Left ventricle myocardium inferior (tissue), 1 donor: Measurements from ENCODE around the gene KRTAP10-6. TPM values are rescaled to one million over a fixed set of nuclear protein-coding genes. Genes with fewer than 3 reads are reported as not detected.
"Not testable (repeated sequence)": the region's sequence is repeated elsewhere in the genome, so short reads cannot be mapped to it uniquely, and the experiment has no call there.

Experiments
- DNase-seq: peaks from one replicate; pipeline ENCODE4 v3.0.0-alpha.2; 2020
- H3K27ac ChIP-seq: fragments of 200-600 bp; replicated peaks from 2 replicates; pipeline ENCODE4 v1.8.0; 2021
- H3K27me3 ChIP-seq: fragments of 200-600 bp; 2 replicates; pipeline ENCODE4 v1.8.0; 2021; ENCODE audit warnings: low read depth
- H3K36me3 ChIP-seq: fragments of 200-600 bp; 2 replicates; pipeline ENCODE4 v1.8.0; 2021
- H3K4me1 ChIP-seq: fragments of 200-600 bp; 2 replicates; pipeline ENCODE4 v1.8.0; 2021
- H3K4me3 ChIP-seq: fragments of 200-600 bp; 2 replicates; pipeline ENCODE4 v1.8.0; 2021; ENCODE audit warnings: mild to moderate bottlenecking, moderate library complexity
- H3K9me3 ChIP-seq: fragments of 200-600 bp; replicated peaks from 2 replicates; pipeline ENCODE4 v1.8.0; 2021
- CTCF ChIP-seq: fragments of 200-600 bp; IDR thresholded peaks from 2 replicates; pipeline ENCODE4 v1.8.0; 2021; ENCODE audit warnings: antibody characterized with exemption, mild to moderate bottlenecking, borderline replicate concordance
- intact Hi-C: fragments of 100-400 bp; cut with micrococcal nuclease; formaldehyde crosslinking; loops from one replicate; pipeline ENCODE4 v1.11.0; 2022
- total RNA-seq: library from RNA; stranded (reverse); fragmentation: NEBNext Ultra II Directional; extraction: Animal tissue kit (Norgen Biotek cat#: 25700); gene quantifications from one replicate; pipeline ENCODE4 v1.2.1, GENCODE V29; 2021
- donor health status: DM: no; HTN: yes; CAD: no; lungs with severe emphysema.

KRTAP10-6 gene
- total RNA-seq, 1 donor from 2014 or later: not detected

DNA sequence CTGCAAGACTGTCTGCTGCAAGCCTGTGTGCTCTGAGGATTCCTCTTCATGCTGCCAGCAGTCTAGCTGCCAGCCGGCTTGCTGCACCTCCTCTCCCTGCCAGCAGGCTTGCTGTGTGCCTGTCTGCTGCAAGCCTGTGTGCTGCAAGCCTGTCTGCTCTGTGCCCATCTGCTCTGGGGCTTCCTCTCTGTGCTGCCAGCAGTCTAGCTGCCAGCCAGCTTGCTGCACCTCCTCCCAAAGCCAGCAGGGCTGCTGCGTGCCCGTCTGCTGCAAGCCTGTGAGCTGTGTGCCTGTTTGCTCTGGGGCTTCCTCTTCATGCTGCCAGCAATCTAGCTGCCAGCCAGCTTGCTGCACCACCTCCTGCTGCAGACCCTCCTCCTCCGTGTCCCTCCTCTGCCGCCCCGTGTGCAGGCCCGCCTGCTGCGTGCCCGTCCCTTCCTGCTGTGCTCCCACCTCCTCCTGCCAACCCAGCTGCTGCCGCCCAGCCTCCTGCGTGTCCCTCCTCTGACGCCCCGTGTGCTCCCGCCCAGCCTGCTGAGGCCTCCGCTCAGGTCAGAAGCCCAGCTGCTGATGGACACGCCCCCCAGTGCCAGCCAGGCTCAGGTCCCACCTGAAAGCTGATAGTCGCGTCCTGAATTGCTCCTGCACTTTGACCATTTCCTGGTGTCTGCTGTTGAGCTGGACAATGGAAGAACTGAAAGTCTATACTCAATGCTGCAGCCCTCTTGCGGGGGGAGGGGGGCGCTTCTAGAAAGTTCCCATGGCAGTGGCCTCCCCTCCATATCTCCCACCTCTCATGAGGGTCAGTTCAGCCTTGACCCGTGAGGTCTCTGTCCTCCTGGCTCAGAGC is 17.6 kb downstream of the KRTAP10-6 start:
- H3K4me1 ChIP-seq: no peaks in the 10 kb centered on the region
- H3K9me3 ChIP-seq: peaks cover 37% of the 10 kb centered on the region
- no peak overlapping the region for H3K27ac ChIP-seq
- DNase-seq: no peak
- peaks cover 18% of the 10 kb centered on the region for H3K27me3 ChIP-seq
- H3K36me3 ChIP-seq: no peaks in the 10 kb centered on the region
- no peak overlapping the region for H3K4me3 ChIP-seq
- intact Hi-C loops: no loop called here
- no peak for TF ChIP-seq CTCF

DNA sequence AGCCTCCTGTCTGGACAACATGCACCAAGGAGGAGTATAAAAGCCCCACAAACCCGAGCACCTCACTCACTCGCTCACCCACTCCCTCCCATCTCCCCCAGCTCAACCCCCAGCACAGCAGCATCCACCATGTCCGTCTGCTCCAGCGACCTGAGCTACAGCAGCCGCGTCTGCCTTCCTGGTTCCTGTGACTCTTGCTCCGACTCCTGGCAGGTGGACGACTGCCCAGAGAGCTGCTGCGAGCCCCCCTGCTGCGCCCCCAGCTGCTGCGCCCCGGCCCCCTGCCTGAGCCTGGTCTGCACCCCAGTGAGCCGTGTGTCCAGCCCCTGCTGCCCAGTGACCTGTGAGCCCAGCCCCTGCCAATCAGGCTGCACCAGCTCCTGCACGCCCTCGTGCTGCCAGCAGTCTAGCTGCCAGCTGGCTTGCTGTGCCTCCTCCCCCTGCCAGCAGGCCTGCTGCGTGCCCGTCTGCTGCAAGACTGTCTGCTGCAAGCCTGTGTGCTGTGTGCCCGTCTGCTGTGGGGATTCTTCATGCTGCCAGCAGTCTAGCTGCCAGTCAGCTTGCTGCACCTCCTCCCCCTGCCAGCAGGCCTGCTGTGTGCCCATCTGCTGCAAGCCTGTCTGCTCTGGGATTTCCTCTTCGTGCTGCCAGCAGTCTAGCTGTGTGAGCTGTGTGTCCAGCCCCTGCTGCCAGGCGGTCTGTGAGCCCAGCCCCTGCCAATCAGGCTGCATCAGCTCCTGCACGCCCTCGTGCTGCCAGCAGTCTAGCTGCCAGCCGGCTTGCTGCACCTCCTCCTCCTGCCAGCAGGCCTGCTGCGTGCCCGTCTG is 18.5 kb downstream of the KRTAP10-6 start, which contains the start of gene KRTAP10-4:
Gene KRTAP10-4, plus strand, starts transcription at position 100 of the 827 bp plus-strand sequence. Its CDS starts 30 bp downstream, at position 130.
- Histone ChIP-seq H3K27me3 (peaks cover 22% of the 10 kb centered on the region), H3K9me3 (peaks cover 37% of the 10 kb centered on the region)
- H3K27ac ChIP-seq, intact Hi-C loops, H3K4me3 ChIP-seq, DNase-seq, H3K4me1 ChIP-seq, H3K36me3 ChIP-seq: not testable (repeated sequence)

DNA sequence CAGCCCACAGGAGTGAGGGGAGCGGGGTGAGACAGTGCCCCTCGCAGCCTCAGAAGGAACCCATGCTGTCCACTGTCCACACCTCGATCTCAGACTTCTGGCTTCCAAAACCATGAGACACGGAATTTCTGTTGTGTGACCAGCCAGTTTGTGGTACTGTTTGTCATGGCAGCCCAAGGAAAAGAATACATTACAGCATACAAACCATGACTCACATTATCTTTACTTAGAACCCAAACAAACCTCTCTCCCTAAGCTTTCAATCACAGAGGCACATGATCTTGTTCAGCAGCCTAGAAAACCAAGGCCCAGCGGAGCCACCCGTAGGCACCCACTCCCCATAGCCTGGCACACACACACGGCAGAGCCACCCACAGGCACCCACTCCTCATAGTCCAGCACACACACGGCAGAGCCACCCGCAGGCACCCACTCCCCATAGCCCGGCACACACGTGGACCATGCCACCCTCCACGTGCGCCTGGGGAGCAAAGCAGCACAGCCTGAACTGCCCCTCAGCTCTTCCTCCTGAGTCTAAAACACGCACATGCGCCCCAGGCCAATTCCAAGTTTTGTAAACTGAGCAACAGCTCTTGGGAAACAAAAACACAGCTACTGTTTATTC is 19.2 kb downstream of the KRTAP10-6 start:
- intact Hi-C loops: no loop called here
- peaks cover 37% of the 10 kb centered on the region for H3K9me3 ChIP-seq
- TF ChIP-seq CTCF: no peak
- H3K4me3 ChIP-seq: no peak overlapping the region
- no peak for DNase-seq
- no peaks in the 10 kb centered on the region for H3K36me3 ChIP-seq
- H3K27ac ChIP-seq: no peak overlapping the region
- no peaks in the 10 kb centered on the region for H3K4me1 ChIP-seq
- H3K27me3 ChIP-seq: peaks cover 30% of the 10 kb centered on the region

DNA sequence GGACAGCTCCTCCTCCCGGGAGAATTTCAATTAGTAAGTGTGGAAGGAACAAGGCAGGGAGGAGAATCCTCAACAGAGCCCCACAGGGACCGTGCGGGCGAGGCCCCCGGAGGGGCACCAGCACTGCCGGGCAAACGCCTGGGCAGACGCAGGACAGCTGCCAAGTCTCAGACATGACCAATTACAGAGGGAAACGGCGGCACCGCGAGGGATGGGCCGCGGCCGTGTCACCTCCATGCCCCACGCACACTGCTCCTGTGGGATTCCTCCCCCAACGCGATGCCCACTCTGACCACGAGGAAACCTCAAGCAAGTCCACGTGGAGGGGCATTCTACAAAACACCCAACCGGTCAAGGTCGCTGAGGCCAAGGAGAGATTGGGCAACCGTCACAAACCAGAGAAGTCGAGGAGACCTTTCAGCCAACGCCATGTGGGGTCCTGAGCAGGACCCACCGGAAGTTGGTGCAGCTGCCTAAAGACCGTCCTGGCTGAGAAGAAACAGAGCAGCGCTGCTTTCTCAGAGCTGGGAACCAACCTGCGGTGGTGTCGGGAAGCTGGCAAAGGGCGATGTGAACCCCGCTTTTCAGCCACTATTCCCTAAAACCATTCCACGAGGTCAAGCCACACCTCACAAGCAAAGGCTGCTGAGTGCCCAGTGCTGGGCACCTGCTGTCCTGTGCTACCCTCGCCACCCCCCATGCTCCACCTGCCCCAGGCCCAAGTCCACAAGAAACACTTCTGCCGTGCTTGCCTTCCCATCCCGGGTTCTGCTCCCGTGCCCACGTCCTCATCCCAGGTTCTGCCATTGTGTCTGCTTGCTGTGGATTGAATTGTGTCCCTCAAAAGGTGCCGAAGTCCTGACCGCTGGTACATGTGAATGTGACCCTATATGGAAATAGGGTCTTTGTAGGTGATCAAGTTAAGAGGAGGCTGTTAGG is 20.2 kb downstream of the KRTAP10-6 start:
- TF ChIP-seq CTCF: no peak
- Histone ChIP-seq H3K9me3 (peaks cover 31% of the 10 kb centered on the region), H3K36me3 (no peaks in the 10 kb centered on the region), H3K4me3 (no peak overlapping the region), H3K4me1 (no peaks in the 10 kb centered on the region), H3K27ac (no peak overlapping the region), H3K27me3 (peaks cover 30% of the 10 kb centered on the region)
- DNase-seq: no peak
- intact Hi-C loops: no loop called here

DNA sequence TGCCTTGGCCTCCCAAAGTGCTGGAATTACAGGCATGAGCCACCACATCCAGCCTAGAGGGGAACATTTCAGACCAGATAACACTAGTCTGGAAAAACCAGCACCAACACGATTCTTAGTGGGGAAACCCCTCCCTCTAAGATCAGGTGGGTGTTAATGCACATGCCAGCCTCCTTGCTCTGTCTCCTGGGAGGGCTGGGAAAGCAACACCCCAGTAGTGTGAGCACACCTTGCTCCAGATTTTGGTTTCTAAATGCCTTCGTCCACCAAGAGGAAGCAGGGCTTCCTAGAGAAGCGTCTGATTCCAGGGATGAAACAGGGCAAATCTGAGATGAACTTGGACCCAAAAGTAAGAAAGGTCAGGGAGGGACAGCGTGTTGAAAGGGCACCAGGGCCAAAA is 21.0 kb downstream of the KRTAP10-6 start:
- TF ChIP-seq CTCF: no peak
- intact Hi-C loops: no loop called here
- no peaks in the 10 kb centered on the region for H3K4me1 ChIP-seq

More for the DNA sequence above, 21.0 kb downstream of the KRTAP10-6 start:
- Histone ChIP-seq H3K9me3 (peaks cover 27% of the 10 kb centered on the region), H3K4me3 (no peak overlapping the region), H3K27ac (no peak overlapping the region), H3K27me3 (peaks cover 30% of the 10 kb centered on the region), H3K36me3 (no peaks in the 10 kb centered on the region)
- no peak for DNase-seq
